Activated T-helper 2 cell treated with anti-CD3 and anti-CD28 coated beads, Interferon-gamma antibody, Interleukin-2, Interleukin-4, amounts not matched to agents 10 μg/mL and 5 μg/mL and 100 μg/mL, durations not matched to agents 14 hours and 24 hours and 36 hours (primary cell): ENCODE results near the gene HDAC10. TPM values are rescaled to one million over a fixed set of nuclear protein-coding genes. Genes with fewer than 3 reads are reported as not detected.

Source experiments
- DNase-seq: peaks from one replicate; pipeline ENCODE4 v3.0.0; 2021; ENCODE audit warnings: low spot score
- H3K27ac Mint-ChIP-seq: one replicate; pipeline ENCODE4 v1.8.0; 2021; ENCODE audit warnings: mixed read lengths
- H3K27me3 Mint-ChIP-seq: one replicate; pipeline ENCODE4 v1.8.0; 2021; ENCODE audit warnings: low read depth, mixed read lengths
- H3K36me3 Mint-ChIP-seq: one replicate; pipeline ENCODE4 v1.8.0; 2021; ENCODE audit warnings: low read depth, mixed read lengths
- H3K4me1 Mint-ChIP-seq: one replicate; pipeline ENCODE4 v1.8.0; 2021; ENCODE audit warnings: low read depth, mixed read lengths
- H3K4me3 Mint-ChIP-seq: one replicate; pipeline ENCODE4 v1.8.0; 2021; ENCODE audit warnings: low read depth, mild to moderate bottlenecking, moderate library complexity, mixed read lengths
- H3K9me3 Mint-ChIP-seq: one replicate; pipeline ENCODE4 v1.8.0; 2021; ENCODE audit warnings: mixed read lengths
- intact Hi-C: fragments of 100-400 bp; cut with micrococcal nuclease; formaldehyde crosslinking; loops from one replicate; pipeline ENCODE4 v1.15.1; 2023
- total RNA-seq: library from RNA; stranded (reverse); gene quantifications from 2 replicates; pipeline ENCODE4 v1.2.3, GENCODE V29; 2022

HDAC10 gene
- total RNA-seq, 1 donor from 2014 or later: 60.0 TPM

- H3K4me3 Mint-ChIP-seq: no peak overlapping the region
- H3K27ac Mint-ChIP-seq: no peak overlapping the region
- H3K27me3 Mint-ChIP-seq: peaks cover 13% of the 10 kb centered on the region
- no peak for DNase-seq
- H3K36me3 Mint-ChIP-seq: no peaks in the 10 kb centered on the region
- H3K9me3 Mint-ChIP-seq: no peaks in the 10 kb centered on the region
- H3K4me1 Mint-ChIP-seq: no peaks in the 10 kb centered on the region
- intact Hi-C loops: no loop called here
These were observed 41.8 kb upstream of the HDAC10 start for GRCh38 chr22:50292643-50293440.

DNA sequence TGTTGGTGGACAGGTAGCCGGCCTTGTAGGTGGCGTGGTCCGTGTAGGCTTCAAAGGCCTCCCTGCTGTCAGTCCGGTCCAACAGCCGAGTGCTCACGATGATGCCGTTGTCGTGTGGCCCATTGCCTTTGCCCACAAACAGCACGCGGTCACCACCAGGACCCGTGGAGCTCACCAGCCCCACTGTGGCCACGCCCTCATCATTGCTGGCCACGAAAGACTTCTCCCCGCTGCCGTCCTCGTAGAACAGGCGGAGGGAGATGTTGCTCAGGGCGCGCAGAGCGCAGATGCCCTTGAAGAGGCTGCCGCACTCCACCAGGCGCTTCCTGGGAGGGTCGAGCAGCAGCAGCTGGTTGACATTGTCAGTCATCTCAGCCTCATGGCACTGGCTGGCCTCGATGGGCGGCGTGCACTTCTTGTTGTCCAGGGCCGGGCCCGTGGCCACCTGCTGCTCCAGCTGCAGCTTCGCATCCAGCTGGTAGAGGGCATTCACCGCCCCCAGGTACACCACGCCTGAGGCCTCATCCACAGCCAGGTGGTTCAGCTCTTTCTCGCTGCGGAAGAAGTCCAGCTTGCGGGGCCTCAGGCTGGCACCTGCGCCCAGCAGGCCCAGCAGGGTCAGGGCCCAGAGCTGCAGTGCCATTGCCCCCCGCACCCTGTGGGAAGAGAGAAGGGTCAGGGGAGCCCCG, 39.0 kb upstream of the HDAC10 start:
- Mint-ChIP-seq H3K27ac (no peak overlapping the region), H3K9me3 (no peaks in the 10 kb centered on the region), H3K4me1 (no peaks in the 10 kb centered on the region), H3K27me3 (peaks cover 13% of the 10 kb centered on the region), H3K4me3 (no peak overlapping the region), H3K36me3 (no peaks in the 10 kb centered on the region)
- intact Hi-C loops: no loop called here
- DNase-seq: no peak

DNA sequence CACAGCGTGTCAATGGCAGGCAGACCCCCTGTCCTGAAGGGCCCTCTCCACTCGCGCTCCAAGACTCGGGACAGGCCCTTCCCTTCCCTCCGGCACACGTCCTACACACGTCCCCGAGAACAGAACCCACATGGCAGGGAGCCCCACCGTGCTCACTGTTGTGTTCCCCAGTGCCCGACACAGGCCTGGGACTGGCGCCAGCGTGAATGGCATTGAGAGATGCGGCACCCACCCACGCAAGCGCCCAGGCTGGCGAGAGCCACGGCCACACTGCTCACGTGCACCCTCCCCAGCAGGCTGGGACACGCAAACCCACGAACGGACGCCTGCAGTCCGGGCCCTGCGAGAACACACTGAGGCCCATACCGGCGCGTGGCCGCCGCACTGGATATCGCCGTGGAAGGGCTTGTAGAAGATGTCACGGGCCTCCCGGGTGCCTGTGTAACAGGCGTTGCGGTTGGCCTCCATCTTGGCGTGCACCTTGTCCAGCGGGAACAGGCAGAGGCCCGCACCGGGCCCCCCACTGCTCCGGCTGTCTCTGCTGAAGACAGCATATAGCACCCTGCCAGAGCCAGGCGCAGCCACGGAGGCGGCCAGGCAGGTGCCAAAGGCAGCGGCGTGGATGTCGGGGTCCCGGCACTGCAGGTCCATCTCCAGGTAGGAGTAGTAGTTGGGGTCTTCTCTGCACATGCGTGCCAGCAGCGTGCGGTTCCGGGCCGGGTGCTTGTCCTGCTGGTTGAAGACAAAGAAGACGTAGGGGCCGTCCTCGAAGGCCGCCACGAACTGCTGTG, 38.3 kb upstream of the HDAC10 start:
- no peak for DNase-seq
- no peak overlapping the region for H3K4me3 Mint-ChIP-seq
- intact Hi-C loops: no loop called here
- H3K4me1 Mint-ChIP-seq: no peaks in the 10 kb centered on the region
- H3K9me3 Mint-ChIP-seq: no peaks in the 10 kb centered on the region
- H3K27me3 Mint-ChIP-seq: peaks cover 11% of the 10 kb centered on the region
- H3K27ac Mint-ChIP-seq: no peak overlapping the region
- H3K36me3 Mint-ChIP-seq: no peaks in the 10 kb centered on the region

- Mint-ChIP-seq H3K27me3 (peaks cover 7% of the 10 kb centered on the region), H3K4me3 (no peak overlapping the region)
These were observed 36.7 kb upstream of the HDAC10 start for GRCh38 chr22:50287731-50288130.

DNA sequence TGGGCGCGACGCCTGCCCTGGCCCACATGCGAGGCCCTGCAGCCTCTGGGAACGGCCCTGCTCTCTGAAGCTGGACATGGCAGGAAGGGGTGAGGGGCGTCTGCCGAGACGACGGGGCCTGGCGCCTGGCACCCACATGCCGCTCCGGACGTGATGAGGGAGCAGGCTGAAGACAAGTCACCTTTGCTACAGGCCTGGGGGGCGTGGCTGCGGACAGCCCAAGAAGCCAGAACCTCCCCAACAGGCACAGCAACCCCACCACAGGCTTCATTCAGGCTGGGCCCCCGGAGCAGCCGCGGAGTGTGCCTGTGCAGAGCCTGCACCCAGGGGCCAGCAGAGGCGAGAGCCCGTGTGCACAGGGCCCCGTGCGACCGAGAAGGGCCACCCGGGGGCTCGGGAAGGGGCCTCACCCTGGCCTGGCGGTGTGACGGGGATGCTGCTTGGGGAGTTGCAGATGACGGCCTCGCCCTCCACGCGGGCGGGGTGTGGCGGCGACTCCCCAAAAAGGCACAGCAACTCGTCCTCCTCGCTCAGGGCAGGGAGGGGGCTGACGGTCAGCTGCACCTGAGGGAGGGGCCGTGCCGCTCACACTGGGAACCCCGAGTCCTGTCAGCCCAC, 35.7 kb upstream of the HDAC10 start:
- no peak overlapping the region for H3K27ac Mint-ChIP-seq
- H3K4me3 Mint-ChIP-seq: no peak overlapping the region
- no peaks in the 10 kb centered on the region for H3K4me1 Mint-ChIP-seq
- H3K27me3 Mint-ChIP-seq: peaks cover under 1% of the 10 kb centered on the region
- H3K36me3 Mint-ChIP-seq: no peaks in the 10 kb centered on the region
- intact Hi-C loops: no loop called here
- no peak for DNase-seq
- no peaks in the 10 kb centered on the region for H3K9me3 Mint-ChIP-seq

More at GRCh38 chr22:50287731-50288130, 36.7 kb upstream of the HDAC10 start:
- no peaks in the 10 kb centered on the region for H3K36me3 Mint-ChIP-seq
- intact Hi-C loops: no loop called here
- DNase-seq: no peak
- H3K9me3 Mint-ChIP-seq: no peaks in the 10 kb centered on the region
- H3K4me1 Mint-ChIP-seq: no peaks in the 10 kb centered on the region
- H3K27ac Mint-ChIP-seq: no peak overlapping the region

DNA sequence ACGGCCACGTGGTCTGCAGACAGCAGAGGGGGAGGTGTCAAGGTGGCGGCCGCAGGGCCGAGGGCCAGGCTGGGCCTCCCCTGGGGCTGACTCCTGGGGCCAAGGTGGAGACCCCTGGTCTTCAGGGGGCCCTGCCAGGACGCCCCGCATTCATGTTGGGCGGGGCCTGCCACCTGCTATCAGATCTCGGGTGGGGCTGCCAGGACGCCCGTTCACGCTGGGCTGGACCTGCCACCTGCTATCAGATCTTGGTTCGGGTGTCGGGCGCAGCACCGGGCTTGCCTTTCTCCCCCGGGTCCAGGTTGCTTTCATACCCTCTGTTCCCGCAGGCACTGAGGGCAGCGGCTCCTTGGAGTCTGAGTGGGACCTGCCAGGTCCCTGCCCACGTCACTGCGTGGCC, 35.2 kb upstream of the HDAC10 start:
- DNase-seq: no peak
- Mint-ChIP-seq H3K4me3 (no peak overlapping the region), H3K27ac (no peak overlapping the region), H3K27me3 (no peaks in the 10 kb centered on the region), H3K9me3 (no peaks in the 10 kb centered on the region), H3K4me1 (no peaks in the 10 kb centered on the region), H3K36me3 (no peaks in the 10 kb centered on the region)
- intact Hi-C loops: no loop called here

DNA sequence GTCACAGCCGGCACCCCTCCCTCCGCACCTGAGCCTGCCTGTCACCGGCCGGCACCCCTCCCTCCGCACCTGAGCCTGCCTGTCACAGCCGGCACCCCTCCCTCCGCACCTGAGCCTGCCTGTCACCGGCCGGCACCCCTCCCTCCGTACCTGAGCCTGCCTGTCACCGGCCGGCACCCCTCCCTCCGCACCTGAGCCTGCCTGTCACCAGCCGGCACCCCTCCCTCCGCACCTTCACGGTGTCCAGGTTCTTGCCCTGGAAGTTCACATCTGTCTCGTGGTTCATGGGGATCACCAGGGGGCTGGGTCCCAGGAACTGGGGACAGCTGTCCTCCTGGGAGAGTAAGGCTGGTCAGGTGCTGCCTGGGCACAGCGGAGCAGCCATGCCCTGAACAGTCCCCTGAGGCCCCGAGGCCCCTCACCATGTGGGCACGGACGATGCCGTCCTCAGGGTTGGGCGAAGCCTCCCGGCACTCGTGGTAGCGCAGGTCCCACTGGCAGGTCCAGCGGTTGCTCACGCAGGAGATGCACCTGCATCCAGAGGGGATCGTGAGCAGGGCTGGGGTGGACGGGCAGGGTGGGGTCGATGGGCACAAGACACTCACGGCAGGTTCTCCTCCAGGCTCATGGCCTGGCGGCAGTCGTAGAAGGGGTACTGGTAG, 34.6 kb upstream of the HDAC10 start:
- Mint-ChIP-seq H3K36me3 (no peaks in the 10 kb centered on the region), H3K4me1 (no peaks in the 10 kb centered on the region), H3K27ac (no peak overlapping the region), H3K4me3 (no peak overlapping the region), H3K9me3 (no peaks in the 10 kb centered on the region), H3K27me3 (no peaks in the 10 kb centered on the region)
- no peak for DNase-seq
- intact Hi-C loops: no loop called here

DNA sequence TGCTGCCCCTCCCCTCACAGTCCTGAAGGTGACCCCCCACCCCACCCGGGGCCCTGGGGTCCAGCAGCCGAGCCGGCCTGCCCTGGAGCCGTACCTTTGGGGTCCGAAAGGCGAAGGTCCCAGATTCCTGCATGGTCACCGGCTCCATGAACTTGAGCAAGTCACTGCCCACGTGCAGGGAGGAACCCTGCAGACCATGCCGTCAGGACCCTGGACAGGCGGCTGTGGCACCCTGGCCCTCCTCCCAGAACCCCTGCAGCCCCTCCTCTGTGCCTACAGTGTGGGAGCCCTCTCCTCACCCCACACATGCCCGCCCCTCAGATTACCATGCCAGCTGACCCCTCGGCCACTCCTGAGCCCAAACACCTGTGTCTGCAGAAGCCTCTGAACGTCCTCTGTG, 33.4 kb upstream of the HDAC10 start:
- Mint-ChIP-seq H3K27me3 (no peaks in the 10 kb centered on the region), H3K4me1 (no peaks in the 10 kb centered on the region), H3K36me3 (no peaks in the 10 kb centered on the region), H3K4me3 (no peak overlapping the region), H3K27ac (no peak overlapping the region), H3K9me3 (no peaks in the 10 kb centered on the region)
- no peak for DNase-seq
- intact Hi-C loops: no loop called here

- Mint-ChIP-seq H3K4me3 (no peak overlapping the region), H3K27ac (no peak overlapping the region), H3K4me1 (no peaks in the 10 kb centered on the region), H3K9me3 (no peaks in the 10 kb centered on the region), H3K27me3 (no peaks in the 10 kb centered on the region), H3K36me3 (no peaks in the 10 kb centered on the region)
- no peak for DNase-seq
- intact Hi-C loops: no loop called here
These were observed 32.8 kb upstream of the HDAC10 start for GRCh38 chr22:50283821-50284220.

- H3K36me3 Mint-ChIP-seq: no peaks in the 10 kb centered on the region
- no peaks in the 10 kb centered on the region for H3K9me3 Mint-ChIP-seq
- no peaks in the 10 kb centered on the region for H3K27me3 Mint-ChIP-seq
- no peak overlapping the region for H3K27ac Mint-ChIP-seq
- no peak for DNase-seq
- intact Hi-C loops: no loop called here
- H3K4me1 Mint-ChIP-seq: no peaks in the 10 kb centered on the region
- no peak overlapping the region for H3K4me3 Mint-ChIP-seq
These were observed 31.5 kb upstream of the HDAC10 start for GRCh38 chr22:50282361-50283155.

GRCh38 chr22:50281957-50282356, 30.9 kb upstream of the HDAC10 start:
- Mint-ChIP-seq H3K4me1 (no peaks in the 10 kb centered on the region), H3K27ac (no peak overlapping the region), H3K9me3 (no peaks in the 10 kb centered on the region), H3K27me3 (no peaks in the 10 kb centered on the region), H3K36me3 (no peaks in the 10 kb centered on the region), H3K4me3 (no peak overlapping the region)
- intact Hi-C loops: no loop called here
- no peak for DNase-seq

- intact Hi-C loops: no loop called here
- Mint-ChIP-seq H3K4me1 (no peaks in the 10 kb centered on the region), H3K27me3 (no peaks in the 10 kb centered on the region), H3K27ac (no peak overlapping the region), H3K9me3 (no peaks in the 10 kb centered on the region), H3K4me3 (no peak overlapping the region), H3K36me3 (no peaks in the 10 kb centered on the region)
- DNase-seq: no peak
These were observed 30.3 kb upstream of the HDAC10 start for GRCh38 chr22:50281384-50281760.
